CD4-positive, alpha-beta T cell treated with Interleukin-12 subunit alpha and Interleukin-12 subunit beta, for 1 hour (primary cell): ENCODE results near the gene NUP88.

Experiments used
- DNase-seq: peaks from one replicate; pipeline ENCODE4 v3.0.0-alpha.2; 2020

NUP88 gene

DNA sequence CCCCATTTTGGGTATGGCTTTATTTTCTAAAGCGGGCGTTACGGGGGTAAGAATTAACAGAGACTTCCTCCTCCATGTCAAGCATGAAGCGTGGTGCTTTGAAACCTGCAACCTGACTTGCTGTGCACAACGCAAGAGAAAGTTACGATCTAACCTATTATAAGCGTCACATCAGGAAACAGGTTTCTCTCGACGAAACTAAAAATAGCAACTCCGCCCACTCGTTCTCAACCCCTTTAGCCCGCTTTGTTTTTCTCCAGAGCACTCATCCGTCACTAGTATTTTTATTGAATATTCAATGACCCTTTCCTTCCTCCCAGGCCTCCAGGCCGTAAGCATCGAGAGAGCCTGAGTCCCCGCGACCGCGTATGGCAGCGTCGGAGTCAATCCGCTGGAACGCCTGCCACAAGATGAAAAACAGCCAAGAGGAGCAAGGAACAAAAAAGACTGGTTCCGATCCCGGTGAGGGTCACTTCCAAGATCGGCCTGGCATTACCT lies 555 bp downstream of the NUP88 start:
- peak; percentile 81 for DNase-seq

DNA sequence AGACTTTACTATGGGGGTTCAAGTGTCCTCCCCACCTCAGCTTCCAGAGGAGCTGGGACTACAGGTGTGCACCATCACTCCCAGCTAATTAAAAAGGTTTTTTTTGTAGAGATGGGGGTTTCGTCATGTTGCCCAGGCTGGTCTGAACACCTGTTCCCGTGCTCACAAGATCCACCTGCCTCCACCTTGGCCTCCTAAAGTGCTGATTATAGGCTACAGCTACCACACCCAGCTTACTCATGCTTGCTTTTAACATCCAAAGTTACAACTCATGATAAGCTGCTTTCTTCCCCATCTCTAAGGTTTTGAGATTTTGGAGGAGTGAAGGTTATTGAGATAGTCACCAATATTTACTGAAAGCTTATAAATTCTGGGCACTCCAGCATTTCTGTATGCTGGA lies 2.6 kb downstream of the NUP88 start:
- DNase-seq = no peak

DNA sequence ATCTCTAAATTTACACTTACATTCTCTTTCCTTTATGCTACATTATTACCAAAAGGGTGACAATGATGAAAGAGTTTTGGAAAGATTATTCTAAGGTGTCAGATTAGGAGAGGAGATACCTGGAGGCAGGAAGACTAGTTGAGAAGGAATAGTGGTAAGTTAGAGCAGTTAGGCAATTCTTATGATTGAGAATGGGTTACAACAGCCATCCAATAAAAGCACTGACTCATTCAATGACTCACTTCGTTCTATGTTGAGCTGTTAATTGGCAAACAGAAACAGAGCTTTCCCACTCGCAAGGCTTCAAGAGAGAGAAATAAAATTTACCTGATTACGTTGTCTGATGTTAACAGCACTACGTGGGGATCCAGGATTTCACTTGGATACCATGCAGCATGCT lies 5.8 kb downstream of the NUP88 start:
- DNase-seq = no peak

DNA sequence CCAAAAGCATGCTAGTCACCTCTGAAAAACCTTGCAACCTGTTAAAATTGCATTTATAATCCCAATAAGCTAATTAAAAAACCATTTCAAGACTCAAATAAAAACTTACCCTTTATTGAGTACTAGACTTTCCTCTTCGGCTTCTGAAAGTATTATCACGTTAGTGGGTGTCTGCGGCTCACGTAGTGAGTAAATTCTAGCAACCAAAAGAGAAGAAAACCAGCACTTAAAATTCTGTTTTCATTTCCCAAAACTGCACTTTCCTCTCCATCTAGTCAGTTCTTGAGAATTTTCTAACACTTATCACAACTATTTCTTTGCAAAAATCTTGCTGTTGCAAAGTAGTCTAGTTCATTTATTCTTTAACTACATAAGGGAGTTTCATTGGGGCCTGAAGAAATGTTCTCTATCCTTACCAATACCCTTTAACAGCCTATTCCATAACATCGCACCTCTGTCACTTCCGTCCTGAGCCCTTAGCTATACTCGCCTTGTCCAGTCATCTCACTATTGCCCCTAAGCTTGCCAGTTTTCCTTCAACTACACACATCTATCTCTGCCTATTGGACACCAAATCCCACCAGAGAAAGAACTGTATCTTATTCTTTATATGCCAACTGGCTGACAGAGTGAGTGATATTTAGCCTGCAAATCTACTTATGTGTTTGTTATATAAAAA lies 8.7 kb downstream of the NUP88 start:
- DNase-seq = no peak

DNA sequence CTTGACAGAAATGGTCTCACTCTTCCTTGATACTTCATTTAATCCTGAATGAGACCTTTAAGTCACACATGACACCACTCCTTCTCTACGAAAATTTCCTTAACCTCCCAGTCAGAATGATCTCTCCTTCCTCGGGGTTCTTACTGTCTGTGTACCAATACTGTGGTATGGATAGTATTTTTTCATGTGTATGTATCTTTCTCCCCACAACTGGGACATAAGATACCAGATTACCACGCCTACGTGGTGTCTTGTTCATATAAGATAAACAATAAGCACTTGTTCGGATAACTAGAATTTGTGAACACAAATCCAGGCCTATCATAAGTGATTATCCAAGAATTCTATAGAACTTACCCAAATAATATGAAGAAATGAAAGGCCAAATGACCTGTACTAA lies 11.3 kb downstream of the NUP88 start:
- no peak for DNase-seq

DNA sequence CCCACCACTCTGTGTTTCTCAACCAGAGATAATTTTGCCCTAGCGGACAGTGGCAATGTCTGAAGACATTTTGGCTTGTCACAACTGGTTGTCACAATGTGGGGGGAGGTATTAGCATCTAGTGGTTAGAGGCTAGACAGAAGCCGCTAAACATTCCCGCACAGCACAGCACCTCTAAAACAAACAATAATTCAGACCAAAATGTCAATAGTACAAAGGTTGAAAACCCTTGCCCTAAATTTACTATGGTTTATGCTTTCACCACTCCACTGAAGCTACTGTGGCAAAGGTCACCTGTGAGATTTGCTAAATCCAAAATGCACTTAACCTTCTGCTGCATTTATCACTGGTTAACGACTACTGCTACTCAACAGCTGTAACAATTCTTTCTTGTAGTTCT lies 14.1 kb downstream of the NUP88 start:
- no peak for DNase-seq

DNA sequence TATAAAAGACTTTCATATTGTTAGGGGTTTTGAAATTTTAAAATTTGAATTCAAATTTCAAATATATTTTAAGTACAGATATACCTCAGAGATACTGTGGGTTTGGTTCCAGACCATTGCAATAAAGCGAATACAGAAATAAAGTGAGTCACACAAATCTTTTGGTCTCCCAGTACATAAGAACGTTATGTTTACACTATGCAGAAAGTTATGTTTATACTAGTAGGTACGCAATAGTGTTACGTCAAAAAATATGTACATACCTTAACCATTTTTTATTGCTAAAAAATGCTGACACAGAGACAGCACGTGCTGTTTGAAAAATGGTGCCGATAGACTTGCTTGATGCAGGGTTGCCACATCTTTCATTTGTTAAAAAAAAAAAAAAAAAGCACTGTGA lies 19.7 kb downstream of the NUP88 start:
- no peak for DNase-seq

DNA sequence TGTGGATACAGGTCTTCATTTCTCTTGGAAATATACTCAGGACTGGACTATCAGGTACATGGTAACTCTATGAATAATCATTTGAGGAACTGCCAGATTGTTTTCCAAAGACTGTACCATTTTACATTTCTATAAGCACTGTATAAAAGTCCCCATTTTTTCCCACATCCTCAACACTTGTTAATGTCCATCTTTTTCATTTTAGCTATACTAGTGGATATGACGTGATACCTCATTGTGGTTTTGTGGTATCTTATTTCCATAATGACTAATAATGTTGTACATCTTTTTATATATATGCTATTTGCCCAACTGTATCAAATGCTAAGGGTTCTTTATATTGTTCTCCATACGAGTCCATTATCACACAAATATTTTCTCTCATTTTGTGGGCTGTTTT lies 22.9 kb downstream of the NUP88 start:
- no peak for DNase-seq

DNA sequence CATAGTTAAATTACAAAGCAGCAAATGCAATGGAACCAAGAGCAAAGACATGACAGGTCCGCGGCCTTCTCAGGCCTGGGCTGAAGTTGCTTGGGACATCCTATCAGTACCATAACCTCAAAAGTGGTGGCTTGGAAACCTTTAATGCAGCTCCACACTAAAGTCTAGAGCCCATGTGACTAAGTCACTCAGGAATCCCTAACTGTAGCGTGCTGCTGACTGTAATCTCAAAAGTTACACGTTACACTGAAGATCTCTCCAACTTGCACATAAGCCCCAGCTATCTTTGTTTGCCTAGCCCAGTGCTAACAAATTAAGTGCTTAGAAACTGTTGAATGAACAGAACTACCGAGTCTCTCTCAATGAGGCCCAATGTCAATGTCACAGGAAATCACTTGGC lies 27.8 kb downstream of the NUP88 start:
- DNase-seq = no peak

DNA sequence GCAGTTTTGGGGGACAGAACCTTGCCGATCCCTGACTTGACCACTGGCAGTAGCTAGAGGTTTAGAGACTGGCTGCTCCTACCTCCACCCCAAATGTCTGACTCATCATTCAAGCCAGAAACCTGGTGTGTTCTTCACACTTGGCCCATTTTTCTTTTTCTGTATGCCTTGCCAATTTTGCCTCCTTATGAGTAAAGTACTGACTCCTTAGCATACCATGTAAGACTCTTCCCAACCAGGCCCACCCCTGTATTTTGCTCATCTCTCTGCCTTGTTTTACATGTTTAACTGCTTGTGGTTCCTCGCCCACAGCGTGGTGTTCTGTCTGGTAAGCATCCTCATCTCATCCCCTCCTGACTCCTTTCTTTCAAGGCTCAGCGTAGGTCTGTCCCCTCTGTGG lies 37.9 kb downstream of the NUP88 start:
- no peak for DNase-seq

DNA sequence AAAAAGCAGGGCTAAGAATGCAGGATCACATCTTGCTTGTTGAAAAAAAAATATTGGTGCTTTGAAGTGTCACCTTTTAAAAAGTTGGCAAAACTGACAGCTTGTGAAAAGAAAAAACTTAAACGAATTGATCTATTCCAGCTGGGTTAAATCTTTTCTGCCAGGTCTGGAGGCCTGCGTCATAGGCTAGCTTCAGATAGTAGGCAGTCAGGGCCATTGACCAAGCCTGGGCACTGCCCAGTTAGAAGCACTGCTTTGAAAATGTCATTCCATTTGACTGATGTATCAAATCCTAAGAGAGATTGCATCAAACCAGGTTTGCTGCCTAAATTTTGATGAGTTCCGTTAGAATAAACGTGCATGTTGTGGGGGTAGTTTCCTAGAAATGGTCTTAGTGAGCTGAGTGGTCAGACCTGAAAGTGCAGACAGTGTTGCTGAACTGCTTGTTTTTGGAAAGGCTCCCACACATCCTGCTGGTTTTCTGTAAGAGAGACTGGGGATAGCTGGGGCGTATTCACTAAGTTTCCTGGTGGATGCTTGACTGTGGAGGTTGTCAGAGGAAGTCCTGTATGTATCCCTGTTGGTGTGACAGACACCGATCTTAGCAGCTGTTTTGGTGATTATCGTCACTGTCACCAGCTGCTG lies 38.8 kb downstream of the NUP88 start:
- DNase-seq = no peak

DNA sequence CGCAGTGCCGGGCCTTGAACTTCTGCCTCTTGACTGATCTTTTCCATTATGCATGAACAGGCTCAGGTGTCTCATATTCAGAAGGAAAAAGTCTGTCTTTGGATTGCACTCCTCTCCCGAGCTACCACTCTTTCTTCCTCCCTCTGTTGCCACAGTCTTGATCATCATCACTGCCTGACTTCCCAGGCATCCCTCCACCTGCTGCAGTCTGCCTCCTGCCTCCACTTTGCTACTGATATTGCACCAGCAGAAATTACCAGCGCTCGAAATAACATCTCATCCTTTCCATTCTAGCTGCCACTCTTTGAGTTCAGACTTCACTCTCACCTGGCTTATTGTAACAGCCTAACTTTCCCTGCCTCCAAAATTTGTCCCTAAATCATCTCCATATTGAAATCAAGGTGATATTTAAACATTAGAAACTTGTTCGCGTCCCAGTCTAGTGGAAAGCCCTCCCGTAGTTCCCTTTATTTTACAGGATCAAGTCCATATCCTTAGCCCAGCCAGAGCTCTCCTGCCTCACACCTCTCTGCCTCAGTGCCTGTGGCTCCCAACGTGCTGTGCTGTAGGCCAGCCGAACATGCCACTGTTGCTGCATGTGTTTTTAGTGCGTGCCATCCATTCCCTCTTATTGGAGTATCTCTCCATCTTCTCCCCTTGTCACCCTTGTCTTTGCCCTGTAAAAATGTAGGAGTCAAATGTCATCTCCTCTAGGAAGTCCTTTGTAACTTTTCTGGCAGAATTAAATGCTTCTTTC lies 39.9 kb downstream of the NUP88 start:
- no peak for DNase-seq

DNA sequence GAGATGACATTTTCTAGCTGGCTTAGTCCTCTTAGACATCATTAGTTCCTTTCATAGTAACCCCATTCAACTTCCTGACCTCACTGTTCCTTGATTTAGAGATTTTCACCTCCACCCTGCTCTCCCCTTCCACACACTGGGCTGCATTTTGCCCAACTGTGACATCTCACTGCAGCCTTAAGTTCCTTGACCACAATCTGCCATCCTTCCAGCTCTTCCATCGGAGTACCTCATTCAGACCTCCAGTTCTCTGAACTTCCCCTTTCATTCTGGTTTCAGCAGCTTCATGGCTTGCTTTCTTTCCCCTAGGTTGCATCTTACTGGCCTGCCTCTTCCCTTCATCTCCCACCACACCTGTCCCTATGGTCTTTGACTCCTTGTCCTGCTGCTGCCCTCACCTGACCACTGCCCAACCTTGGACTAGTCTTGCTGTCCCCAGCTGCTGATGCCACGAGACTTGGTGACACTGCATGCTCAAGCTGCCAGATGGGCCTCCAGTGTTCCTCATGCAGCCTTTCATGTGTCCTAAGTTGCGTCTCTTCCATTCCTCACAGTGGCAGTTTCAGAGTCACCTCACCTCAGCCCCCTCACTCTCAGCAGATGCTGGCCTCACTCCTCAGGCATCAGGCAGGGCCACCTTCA lies 40.8 kb downstream of the NUP88 start:
- no peak for DNase-seq

DNA sequence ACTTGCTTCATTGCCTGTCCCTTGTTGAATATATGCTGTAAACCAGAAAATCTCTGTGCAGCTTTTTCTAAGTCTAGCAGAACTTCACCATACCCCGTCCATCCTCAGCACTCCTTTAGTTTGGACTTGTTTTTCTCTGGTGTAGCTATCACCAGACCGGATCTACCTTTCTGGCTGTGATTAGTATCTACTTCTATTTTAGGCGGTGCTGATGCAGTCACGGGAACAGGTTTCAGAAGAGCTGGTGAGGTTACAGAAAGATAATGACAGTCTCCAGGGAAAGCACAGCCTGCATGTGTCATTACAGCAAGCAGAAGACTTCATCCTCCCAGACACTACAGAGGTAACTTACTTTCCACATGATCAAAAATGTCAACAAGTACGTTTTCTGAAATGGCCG lies 46.4 kb downstream of the NUP88 start:
- no peak for DNase-seq

DNA sequence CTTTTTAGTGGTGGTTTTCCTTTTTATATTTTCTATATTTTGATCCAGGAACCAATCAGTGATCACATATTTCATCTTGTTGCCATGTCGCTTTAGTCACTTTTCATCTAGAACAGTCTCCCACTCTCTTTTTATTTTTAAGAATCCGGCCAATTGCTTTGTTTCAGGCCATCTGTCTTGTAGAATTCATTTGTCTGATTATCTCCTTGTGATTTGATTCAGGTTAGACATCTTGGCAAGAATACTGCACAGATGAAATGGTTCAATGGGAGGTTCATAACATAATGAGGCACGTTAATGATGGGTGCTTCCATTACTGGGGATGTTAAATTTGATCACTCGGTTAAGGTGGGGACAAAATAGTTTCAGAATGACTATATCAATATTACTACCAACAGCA lies 49.1 kb downstream of the NUP88 start:
- DNase-seq = no peak

DNA sequence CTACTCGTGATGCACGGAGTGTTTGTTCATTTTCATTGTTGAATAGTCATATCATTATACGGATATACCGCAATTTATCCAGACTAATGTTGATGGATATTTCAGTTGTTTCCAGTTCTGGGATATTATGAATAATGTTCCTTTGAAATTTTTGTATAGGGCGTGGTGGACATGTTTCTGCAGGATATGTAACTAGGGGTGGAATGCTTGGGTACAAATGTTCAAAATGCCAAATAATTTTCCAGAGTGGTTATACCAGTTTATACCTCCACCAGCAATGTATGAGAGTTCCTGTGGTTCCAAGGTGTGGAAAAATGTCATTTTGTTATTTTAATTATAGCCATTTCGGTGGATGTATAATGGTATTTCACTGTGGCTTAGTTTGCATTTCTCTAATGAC lies 53.6 kb downstream of the NUP88 start:
- DNase-seq = no peak

DNA sequence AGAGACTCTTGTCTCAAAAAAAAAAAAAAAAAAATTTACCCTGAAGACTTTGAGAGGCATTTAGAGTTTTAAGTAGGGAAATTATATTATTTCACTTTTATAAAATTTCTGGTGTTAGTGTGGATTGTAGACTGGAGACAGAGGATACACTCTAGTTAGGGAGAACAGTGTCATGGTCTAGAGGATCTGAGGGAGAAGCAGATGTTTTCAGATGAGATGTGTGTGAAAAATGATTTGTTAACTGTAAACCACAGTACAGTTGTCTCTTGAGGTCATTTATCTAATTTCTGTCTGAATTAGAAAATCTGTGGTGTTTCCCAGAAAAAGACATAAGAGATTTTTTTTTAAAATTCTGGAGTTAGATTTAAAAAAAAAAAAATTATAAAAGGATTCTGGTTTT lies 54.8 kb downstream of the NUP88 start:
- DNase-seq = no peak

DNA sequence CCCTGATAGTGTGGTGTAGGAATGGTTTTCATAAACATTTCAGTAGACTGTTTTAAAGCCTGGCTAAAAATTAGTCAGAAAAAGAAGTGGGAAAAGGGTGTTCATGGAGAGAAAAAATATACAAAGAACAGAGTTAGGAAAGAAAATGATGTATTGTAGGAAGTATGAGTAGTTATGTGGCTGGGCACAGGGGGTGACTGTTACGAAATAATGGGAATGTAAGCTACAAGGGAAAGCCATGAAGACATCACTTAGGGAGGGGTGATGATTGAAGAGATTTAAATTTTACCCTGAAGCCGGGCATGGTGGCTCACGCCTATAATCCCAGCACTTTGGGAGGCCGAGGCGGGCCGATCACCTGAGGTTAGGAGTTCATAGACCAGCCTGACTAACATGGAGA lies 55.3 kb downstream of the NUP88 start:
- no peak for DNase-seq

DNA sequence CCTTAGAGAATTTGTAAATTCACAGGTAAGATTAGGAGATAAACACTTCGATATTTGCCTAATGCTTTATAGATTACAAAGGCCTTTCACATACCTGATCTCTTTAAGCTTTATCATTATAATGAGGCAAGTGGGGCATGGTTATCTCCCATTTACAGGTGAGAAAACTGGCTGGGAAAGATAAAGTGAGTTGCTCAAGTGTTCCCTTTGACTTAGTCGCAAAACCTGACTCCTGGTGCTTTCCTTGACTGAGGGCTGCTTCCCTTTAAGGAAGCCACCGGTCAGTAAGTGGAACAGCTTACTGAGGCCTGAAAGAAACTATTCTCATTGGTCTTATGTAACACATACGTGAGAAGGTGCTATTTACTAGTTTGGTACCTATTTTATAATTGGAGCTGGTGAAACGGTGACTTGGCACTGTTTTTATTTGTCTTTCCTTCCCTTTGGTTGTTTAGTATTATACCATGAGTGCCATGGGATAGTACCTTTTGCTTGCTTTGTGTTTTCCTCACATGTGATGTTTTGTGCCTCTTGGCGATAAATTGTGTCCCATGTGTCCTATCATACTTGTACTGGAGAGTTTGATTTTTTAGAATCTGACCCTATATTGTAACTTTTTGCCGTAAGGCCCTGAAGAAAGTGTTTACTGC lies 57.2 kb downstream of the NUP88 start:
- DNase-seq = no peak

DNA sequence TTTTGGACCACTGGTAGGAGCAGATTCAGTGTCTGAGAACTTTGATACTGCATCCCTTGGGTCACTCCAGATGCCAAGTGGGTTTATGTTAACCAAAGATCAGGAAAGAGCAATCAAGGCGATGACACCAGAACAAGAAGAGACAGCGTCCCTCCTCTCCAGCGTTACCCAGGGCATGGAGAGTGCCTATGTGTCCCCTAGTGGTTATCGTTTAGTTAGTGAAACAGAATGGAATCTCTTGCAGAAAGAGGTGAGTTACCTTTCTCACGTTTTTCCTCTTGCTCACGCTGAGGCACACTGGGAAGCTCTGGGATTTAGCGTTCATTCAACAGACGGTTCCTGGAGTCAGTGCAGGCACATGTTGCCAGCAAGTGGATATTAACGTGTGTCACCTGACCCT lies 58.0 kb downstream of the NUP88 start:
- DNase-seq = no peak

DNA sequence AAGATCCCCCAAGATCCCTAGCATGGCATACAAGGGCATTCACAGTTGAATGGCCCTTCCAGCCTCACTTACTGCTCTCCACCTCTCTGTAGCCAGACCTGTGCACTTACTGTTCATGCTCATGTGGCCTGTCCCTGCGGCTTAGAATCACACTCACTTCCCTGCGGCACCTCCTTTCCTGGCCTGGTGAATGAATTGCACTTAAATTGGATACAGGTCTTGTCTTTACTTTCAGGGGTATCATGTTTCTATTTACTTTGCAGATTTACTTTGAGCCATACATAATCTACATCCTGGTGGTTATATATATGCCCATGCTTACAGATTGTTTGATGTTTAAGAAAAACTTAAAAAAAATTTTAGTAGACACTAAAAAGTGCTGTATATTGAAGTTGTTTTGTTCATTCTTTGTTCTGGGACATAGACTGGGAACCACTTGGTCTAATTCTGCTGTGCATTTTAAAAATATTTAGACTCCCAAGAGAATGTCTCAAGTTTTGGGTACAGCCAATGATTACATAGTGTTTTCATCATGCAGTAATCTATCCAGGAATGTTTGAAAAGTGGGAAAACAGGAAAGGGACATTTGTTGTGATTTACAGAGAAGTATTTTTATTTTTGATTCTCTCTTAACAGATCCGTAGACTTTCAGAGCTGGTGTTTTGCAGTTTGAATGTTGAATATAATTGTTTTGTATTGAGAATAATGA lies 63.9 kb downstream of the NUP88 start:
- no peak for DNase-seq

DNA sequence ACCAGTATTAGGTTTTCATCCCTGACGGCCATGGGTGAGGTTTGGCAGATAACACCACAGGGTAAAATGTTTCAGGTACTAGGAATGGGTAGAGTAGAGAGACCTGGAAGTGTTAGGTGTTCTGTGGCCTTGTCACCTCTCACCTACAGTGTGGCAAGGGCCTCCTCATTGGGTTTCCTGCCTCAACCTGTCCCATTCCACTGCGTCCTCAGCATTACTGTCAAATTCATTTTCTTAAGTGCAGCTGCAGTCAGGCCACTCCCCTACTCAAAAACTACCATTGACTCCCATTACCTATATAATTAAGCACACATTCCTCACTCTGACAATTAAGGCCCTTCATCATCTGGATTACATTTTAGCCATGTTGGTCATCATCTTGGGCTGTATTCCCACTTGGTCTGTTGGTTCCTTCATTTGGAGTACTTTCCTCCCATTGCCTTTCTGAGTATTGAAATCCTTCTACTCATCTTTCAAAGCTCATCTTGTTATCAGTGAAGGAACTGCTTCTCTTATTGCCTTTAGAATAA lies 64.5 kb downstream of the NUP88 start:
- no peak for DNase-seq
